Activated T-helper 17 cell treated with anti-CD3 and anti-CD28 coated beads, Interleukin-2, amount 50 U/mL, for 72 hours (primary cell): ENCODE measurements around the gene IPO13. TPM values are rescaled to one million over a fixed set of nuclear protein-coding genes. Genes with fewer than 3 reads are reported as not detected.

Source experiments
- ATAC-seq: fragments of 150-1000 bp; cut with Tn5 transposase; replicated peaks from 2 replicates; pipeline ENCODE4 v1.10.0; 2021; ENCODE audit warnings: mild to moderate bottlenecking, moderate library complexity
- H3K27ac Mint-ChIP-seq: one replicate; pipeline ENCODE4 v1.8.0; 2022; ENCODE audit warnings: mixed read lengths
- H3K27me3 Mint-ChIP-seq: one replicate; pipeline ENCODE4 v1.8.0; 2022; ENCODE audit warnings: mixed read lengths
- H3K36me3 Mint-ChIP-seq: one replicate; pipeline ENCODE4 v1.8.0; 2022; ENCODE audit warnings: low read depth, mild to moderate bottlenecking, mixed read lengths
- H3K4me1 Mint-ChIP-seq: one replicate; pipeline ENCODE4 v1.8.0; 2022; ENCODE audit warnings: mixed read lengths
- H3K4me3 Mint-ChIP-seq: one replicate; pipeline ENCODE4 v1.8.0; 2022; ENCODE audit warnings: mild to moderate bottlenecking, mixed read lengths
- H3K9me3 Mint-ChIP-seq: one replicate; pipeline ENCODE4 v1.8.0; 2022; ENCODE audit warnings: mixed read lengths
- total RNA-seq, 2 donors: library from RNA; stranded (reverse); gene quantifications; one replicate each; pipeline ENCODE4 v1.2.3, GENCODE V29; 2022

Gene IPO13
- 10 to 100 TPM in 1 of 2 donors, 1 to 10 TPM in 1; 9.4 to 26.5 TPM for total RNA-seq

DNA sequence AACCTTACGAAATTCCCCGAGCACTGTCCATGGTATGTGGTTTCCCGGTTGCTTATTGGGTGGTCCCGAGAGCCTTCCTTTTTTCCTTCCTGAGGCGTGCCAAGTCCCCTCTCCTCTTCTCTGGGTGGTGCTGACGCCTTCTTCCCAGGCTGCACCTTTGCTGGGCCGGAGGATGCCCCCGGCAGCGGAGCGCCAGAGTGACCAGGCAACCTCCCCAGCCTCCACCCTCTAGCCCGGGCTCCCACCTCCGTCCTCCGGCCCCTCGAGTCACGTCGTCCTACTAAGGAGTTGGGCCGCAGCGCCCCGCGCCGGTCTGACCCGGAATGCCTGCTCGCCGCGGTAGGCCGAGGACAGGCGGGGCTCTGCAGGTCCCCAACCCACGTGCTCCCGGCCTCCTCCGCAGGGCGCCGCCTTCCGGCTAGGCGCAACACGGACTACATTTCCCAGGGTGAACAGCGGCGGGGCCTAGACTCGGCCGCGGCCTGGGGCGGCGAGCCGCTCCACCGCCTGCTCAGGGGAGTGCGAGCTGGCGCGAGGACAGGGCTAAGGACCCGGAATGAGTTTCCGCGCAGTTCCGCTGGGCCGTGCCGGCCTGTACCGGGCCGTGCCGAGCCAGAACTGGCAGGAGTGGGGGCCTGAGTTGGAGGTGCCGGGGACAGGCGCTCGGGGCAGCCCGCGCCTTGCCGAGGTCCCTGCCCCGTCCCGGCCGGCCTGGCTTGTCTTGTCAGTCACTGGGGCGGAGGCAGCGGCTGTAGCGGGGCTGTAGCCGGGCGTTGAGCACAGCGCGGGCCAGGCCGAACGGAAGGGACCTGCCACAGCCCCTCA, at the start of gene IPO13:
IPO13 (plus strand) TSS at position 715 of the 825 bp plus-strand sequence. CDS start 651 bp downstream, outside the sequence.
- Mint-ChIP-seq H3K27ac (peak within 1 kb of the TSS; percentile 99), H3K27me3 (no peaks in the 10 kb centered on the region), H3K9me3 (no peaks in the 10 kb centered on the region), H3K36me3 (peaks cover 47% of the 10 kb centered on the region), H3K4me1 (peaks cover 27% of the 10 kb centered on the region), H3K4me3 (peak within 1 kb of the TSS; percentile 98)
- peak; percentile 97 for ATAC-seq

DNA sequence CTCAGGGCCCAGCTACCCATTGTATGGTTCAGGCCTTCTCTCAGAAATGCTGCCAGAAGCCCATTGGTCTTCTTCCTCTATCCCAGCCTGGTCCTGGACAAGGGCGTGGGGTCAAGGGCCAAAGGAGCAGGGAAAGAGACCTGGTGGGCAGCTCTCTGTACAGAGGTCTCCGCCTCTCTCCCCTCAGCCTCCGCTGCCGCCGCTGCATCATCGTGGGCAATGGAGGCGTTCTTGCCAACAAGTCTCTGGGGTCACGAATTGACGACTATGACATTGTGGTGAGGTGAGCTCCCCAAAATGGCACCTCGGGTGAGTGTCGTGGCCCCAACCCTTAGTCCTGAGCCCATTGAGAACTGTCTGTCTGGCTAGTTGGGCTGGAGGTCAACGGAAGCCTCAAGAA, 47.8 kb upstream of the IPO13 start:
- no peaks in the 10 kb centered on the region for H3K4me1 Mint-ChIP-seq
- H3K9me3 Mint-ChIP-seq, result no peaks in the 10 kb centered on the region
- ATAC-seq, result no peak
- no peak overlapping the region for H3K27ac Mint-ChIP-seq
- no peaks in the 10 kb centered on the region for H3K27me3 Mint-ChIP-seq
- no peak overlapping the region for H3K4me3 Mint-ChIP-seq
- H3K36me3 Mint-ChIP-seq, result peaks cover 31% of the 10 kb centered on the region

DNA sequence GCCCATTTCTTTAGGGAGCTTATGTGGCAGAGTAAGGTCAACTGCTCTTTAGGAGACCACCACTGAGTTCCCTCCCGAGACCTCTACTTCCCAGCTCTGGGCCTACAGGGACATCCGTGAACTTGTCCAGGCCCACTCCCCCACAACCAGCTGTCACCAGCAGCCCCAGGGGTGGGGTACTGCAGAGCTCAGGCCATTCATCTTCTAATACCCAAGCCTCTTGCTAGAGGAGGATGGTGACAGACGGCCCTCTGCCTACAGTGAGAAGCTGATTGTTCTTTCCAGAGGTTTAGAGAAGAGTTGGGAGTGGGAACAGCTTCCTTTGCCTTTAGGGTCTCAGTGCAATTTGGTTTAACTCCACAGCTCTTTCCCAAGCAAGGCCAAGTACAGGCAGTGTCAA, 46.4 kb upstream of the IPO13 start:
- Mint-ChIP-seq H3K27me3 (no peaks in the 10 kb centered on the region), H3K9me3 (no peaks in the 10 kb centered on the region), H3K27ac (peak overlapping the region; percentile 72), H3K4me1 (no peaks in the 10 kb centered on the region), H3K4me3 (no peak overlapping the region), H3K36me3 (peaks cover 21% of the 10 kb centered on the region)
- ATAC-seq, result no peak

DNA sequence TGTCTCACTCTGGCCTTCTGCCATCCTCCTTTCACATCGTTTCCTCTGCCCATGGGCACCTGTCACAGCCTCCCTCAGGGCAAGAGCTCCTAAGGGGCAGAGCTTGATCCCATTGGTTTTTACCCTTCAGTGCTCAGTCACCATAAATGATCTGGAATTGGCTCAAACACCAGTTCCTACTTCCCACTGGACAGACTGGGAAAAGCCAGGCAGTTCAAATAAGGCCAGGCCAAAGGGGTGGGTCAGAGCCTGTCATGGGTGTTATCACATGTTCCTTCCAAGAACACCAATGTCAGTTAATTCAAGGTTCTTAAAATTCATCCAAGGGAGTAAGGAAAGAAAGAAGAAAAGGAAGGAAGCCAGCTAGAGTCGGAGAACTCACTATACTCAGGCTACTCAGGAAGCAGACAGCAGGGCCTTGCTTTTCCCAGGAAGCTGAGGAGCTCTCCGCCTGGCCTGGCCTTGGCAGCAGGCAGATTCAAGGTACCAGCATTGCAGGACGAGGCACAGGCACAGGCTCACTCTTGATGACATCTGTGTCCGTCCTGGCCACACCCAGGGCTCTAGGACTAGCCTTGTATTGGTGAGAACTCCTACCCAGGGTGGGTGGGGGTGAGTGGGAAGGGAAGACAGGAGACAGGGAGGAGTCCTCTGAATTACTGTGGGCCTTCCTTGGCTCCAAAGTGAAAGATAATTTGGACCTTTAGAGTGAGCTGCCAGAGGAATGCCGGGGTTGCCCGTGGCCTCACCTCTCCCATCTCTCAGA, 45.4 kb upstream of the IPO13 start:
- no peaks in the 10 kb centered on the region for H3K9me3 Mint-ChIP-seq
- peak overlapping the region; percentile 33 for H3K4me3 Mint-ChIP-seq
- peaks cover 1% of the 10 kb centered on the region for H3K4me1 Mint-ChIP-seq
- H3K36me3 Mint-ChIP-seq, result peaks cover 15% of the 10 kb centered on the region
- no peak for ATAC-seq
- H3K27me3 Mint-ChIP-seq, result no peaks in the 10 kb centered on the region
- peak overlapping the region; percentile 72 for H3K27ac Mint-ChIP-seq

DNA sequence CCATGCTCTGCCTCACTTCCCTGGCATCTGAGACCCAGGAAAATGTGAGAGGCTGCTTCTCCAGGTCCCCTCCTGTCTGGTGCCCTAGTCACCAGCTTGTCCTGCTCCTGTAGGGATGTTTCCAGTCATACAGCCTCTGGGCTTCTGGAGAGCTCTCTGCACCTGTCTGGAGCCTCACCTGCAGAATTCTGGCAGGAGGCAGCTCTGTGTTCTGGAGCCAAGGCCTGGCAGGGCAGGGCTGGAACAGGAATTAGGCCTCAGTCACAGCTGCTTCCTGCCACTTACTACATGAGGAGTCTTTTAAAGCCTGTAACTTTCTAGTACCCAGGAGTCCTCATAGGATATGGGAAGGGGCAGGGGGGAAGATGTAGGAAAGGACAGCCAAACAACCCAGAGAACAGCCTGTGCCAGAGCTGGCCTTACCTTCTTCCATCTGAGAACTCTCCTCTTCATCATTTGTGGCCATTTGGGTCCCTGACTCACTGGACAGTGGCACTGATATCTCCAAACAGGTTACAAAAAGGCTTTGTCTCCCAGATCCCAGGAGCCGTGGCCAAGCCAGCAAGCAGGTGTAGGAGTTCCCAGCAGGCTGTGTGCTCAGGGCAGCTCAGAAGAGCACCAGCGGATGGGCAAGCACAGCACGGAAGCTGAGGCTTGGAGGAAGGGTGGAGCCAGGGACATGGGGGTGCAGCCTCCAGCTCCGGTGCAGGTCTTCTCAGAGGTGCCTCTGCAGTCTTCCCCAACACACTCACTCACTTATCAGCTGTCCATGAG, 44.5 kb upstream of the IPO13 start:
- Mint-ChIP-seq H3K4me3 (peak overlapping the region; percentile 33), H3K27ac (peak overlapping the region; percentile 72), H3K27me3 (no peaks in the 10 kb centered on the region), H3K36me3 (peaks cover 9% of the 10 kb centered on the region), H3K4me1 (peaks cover 5% of the 10 kb centered on the region), H3K9me3 (peaks cover 3% of the 10 kb centered on the region)
- peak; percentile 38 for ATAC-seq

DNA sequence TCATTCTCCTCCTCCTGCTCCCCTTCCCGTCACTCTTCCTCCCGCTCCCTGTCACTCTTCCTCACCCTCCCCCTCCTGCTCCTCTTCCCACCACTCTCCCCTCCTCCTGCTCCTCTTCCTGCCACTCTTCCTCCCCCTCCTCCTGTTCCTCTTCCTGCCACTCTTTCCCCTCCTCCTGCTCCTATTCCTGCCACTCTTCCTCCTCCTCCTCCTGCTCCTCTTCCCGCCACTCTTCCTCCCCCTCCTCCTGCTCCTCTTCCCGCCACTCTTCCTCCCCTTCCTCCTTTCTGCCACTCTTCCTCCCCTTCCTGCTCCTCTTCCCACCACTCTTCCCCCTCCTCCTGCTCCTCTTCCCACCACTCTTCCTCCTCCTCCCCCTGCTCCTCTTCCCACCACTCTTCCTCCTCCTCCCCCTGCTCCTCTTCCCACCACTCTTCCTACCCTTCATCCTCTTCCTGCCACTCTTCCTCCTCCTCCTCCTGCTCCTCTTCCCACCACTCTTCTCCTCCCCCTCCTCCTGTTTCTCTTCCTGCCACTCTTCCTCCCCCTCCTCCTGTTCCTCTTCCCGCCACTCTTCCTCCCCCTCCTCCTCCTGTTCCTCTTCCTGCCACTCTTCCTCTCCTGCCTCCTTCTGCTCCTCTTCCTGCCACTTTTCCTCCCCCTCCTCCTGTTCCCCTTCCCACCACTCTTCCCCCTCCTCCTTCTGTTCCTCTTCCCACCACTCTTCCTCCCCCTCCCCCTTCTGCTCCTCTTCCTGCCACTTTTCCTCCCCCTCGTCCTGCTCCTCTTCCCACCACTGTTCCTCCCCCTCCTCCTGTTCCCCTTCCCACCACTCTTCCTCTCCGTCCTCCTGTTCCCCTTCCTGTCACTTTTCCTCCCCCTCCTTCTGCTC, 41.8 kb upstream of the IPO13 start:
- Mint-ChIP-seq H3K36me3 (peaks cover 4% of the 10 kb centered on the region), H3K27ac (no peak overlapping the region), H3K4me1 (peaks cover 5% of the 10 kb centered on the region), H3K27me3 (no peaks in the 10 kb centered on the region), H3K9me3 (peaks cover 3% of the 10 kb centered on the region), H3K4me3 (no peak overlapping the region)
- ATAC-seq, result no peak

DNA sequence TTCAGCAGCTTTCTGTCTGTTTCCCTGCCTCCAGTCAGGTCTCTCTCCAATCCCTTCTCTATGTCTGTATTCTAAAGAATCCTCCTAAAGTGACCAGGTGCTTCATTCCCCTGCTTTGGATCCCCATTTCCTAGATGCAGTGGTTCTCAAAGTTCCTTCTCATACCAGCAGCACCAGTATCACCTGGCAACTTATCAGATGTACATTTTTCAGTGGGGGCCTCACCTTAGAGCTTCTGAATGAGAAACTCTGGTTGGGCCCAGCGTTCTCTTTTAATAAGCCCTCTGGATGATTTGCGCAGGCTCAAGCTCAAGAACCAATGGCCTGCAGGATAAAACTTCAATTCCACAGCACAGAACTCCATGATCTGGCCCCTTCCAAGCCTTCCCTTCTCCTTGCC, 38.5 kb upstream of the IPO13 start:
- Mint-ChIP-seq H3K27me3 (no peaks in the 10 kb centered on the region), H3K9me3 (peaks cover 3% of the 10 kb centered on the region), H3K36me3 (no peaks in the 10 kb centered on the region), H3K27ac (peak overlapping the region; percentile 37), H3K4me1 (peaks cover 5% of the 10 kb centered on the region), H3K4me3 (no peak overlapping the region)
- ATAC-seq, result no peak

DNA sequence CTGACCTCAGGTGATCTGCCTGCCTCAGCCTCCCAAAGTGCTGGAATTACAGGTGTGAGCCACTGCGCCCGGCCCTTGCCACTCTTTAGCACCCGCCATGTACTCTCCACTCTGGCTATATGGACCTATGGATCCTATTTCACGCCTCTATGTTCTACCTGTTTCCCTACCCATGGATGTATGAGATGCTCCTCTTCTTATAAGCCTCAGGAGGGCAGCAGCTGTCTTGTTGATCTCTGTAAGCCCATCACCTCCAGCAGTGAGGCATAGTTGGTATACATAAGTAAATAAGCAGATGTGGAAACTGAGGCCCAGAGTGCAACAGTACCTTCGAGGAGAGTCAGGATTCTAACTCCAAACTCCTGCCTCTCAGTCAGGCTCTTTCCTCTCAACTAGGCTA, 37.9 kb upstream of the IPO13 start:
- no peaks in the 10 kb centered on the region for H3K27me3 Mint-ChIP-seq
- peaks cover 3% of the 10 kb centered on the region for H3K9me3 Mint-ChIP-seq
- no peaks in the 10 kb centered on the region for H3K36me3 Mint-ChIP-seq
- no peak overlapping the region for H3K4me3 Mint-ChIP-seq
- no peak for ATAC-seq
- H3K27ac Mint-ChIP-seq, result no peak overlapping the region
- H3K4me1 Mint-ChIP-seq, result peaks cover 5% of the 10 kb centered on the region

- Mint-ChIP-seq H3K9me3 (peaks cover 3% of the 10 kb centered on the region), H3K4me1 (peaks cover 5% of the 10 kb centered on the region), H3K27me3 (no peaks in the 10 kb centered on the region), H3K27ac (no peak overlapping the region), H3K4me3 (no peak overlapping the region), H3K36me3 (no peaks in the 10 kb centered on the region)
- no peak for ATAC-seq
Observed at GRCh38 chr1:43910343-43910742, 36.4 kb upstream of the IPO13 start.

DNA sequence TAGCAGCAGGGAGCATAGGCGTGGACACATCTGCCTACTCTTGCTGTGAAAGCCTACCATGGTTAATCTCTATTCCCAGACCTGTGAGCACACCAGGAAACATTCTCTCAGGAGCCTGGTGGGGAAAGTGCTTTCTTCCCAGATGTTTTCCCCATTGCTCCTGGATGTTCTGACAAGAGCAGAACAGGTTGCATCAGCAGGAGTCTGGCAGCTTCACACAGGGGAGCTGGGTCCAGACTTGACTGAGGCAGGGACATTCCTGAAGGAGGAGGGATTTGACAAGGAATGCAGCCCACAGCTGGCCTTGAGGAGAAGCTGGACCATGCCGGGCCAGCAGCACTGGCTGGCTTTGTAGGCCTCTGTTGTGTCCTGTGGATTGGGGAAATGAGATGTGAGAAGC, 34.1 kb upstream of the IPO13 start:
- Mint-ChIP-seq H3K9me3 (no peaks in the 10 kb centered on the region), H3K27ac (peak overlapping the region; percentile 36), H3K4me1 (no peaks in the 10 kb centered on the region), H3K36me3 (no peaks in the 10 kb centered on the region), H3K4me3 (no peak overlapping the region), H3K27me3 (no peaks in the 10 kb centered on the region)
- ATAC-seq, result no peak

- no peak for ATAC-seq
- H3K4me1 Mint-ChIP-seq, result no peaks in the 10 kb centered on the region
- H3K27me3 Mint-ChIP-seq, result no peaks in the 10 kb centered on the region
- H3K9me3 Mint-ChIP-seq, result no peaks in the 10 kb centered on the region
- no peak overlapping the region for H3K27ac Mint-ChIP-seq
- H3K36me3 Mint-ChIP-seq, result no peaks in the 10 kb centered on the region
- no peak overlapping the region for H3K4me3 Mint-ChIP-seq
Observed at GRCh38 chr1:43913051-43913501, 33.7 kb upstream of the IPO13 start.

GRCh38 chr1:43913666-43914360, 32.9 kb upstream of the IPO13 start:
- Mint-ChIP-seq H3K4me1 (no peaks in the 10 kb centered on the region), H3K27me3 (no peaks in the 10 kb centered on the region), H3K36me3 (no peaks in the 10 kb centered on the region), H3K9me3 (no peaks in the 10 kb centered on the region), H3K4me3 (no peak overlapping the region), H3K27ac (no peak overlapping the region)
- ATAC-seq, result no peak
